ENCODE results near the gene TBC1D22A. TPM values are rescaled to one million over a fixed set of nuclear protein-coding genes. Genes with fewer than 3 reads are reported as not detected.

The TBC1D22A gene, protein sequence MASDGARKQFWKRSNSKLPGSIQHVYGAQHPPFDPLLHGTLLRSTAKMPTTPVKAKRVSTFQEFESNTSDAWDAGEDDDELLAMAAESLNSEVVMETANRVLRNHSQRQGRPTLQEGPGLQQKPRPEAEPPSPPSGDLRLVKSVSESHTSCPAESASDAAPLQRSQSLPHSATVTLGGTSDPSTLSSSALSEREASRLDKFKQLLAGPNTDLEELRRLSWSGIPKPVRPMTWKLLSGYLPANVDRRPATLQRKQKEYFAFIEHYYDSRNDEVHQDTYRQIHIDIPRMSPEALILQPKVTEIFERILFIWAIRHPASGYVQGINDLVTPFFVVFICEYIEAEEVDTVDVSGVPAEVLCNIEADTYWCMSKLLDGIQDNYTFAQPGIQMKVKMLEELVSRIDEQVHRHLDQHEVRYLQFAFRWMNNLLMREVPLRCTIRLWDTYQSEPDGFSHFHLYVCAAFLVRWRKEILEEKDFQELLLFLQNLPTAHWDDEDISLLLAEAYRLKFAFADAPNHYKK
- total RNA-seq = 10 to 100 TPM; 21.5 to 23.1 TPM

GRCh38 chr22:46762238-46763050 is at the start of gene TBC1D22A:
TSS of gene TBC1D22A (plus strand) at chr22:46762650. CDS start at chr22:46762787, 137 bp downstream.
- Histone ChIP-seq H3K27me3 (no peaks in the 10 kb centered on the region), H3K4me1 (peaks cover 43% of the 10 kb centered on the region), H3K9me3 (no peaks in the 10 kb centered on the region), H3K27ac (peak within 1 kb of the TSS; percentile 85 to 96 (median 94)), H3K4me3 (peak within 1 kb of the TSS; percentile 72 to 75), H3K36me3 (replicated peaks in 1 of 2; ENCODE audit: insufficient read depth in 1 of 2, low read depth in 2 of 2) (no peaks in the 10 kb centered on the region)
- ATAC-seq = peak; percentile 94
- TF ChIP-seq POLR2A (IDR thresholded peaks at IDR 0.05) = peak; percentile 97 to 99 (median 99)
- TF ChIP-seq, protein P1, sequence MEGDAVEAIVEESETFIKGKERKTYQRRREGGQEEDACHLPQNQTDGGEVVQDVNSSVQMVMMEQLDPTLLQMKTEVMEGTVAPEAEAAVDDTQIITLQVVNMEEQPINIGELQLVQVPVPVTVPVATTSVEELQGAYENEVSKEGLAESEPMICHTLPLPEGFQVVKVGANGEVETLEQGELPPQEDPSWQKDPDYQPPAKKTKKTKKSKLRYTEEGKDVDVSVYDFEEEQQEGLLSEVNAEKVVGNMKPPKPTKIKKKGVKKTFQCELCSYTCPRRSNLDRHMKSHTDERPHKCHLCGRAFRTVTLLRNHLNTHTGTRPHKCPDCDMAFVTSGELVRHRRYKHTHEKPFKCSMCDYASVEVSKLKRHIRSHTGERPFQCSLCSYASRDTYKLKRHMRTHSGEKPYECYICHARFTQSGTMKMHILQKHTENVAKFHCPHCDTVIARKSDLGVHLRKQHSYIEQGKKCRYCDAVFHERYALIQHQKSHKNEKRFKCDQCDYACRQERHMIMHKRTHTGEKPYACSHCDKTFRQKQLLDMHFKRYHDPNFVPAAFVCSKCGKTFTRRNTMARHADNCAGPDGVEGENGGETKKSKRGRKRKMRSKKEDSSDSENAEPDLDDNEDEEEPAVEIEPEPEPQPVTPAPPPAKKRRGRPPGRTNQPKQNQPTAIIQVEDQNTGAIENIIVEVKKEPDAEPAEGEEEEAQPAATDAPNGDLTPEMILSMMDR (IDR thresholded peaks at IDR 0.05) = peak in 3 of 7 experiments; percentile 15 to 40 (median 38)
- DNase-seq = peak; percentile 95
- intact Hi-C loops (cut with DNase I) = no loop called here
- WGBS, 2 donors = 0 to 1% methylated on average over 17 to 66 of the region's 66 CpGs

- Histone ChIP-seq H3K4me3 (no peak overlapping the region), H3K9me3 (no peaks in the 10 kb centered on the region), H3K4me1 (peaks cover 11% of the 10 kb centered on the region), H3K27ac (peak overlapping the region in 1 of 4 donors; percentile 34), H3K27me3 (no peaks in the 10 kb centered on the region), H3K36me3 (replicated peaks in 1 of 2; ENCODE audit: insufficient read depth in 1 of 2, low read depth in 2 of 2) (peaks cover 0 to 16% of the 10 kb centered on the region in 2 donors)
- intact Hi-C loops (cut with DNase I) = no loop called here
- 22 to 33% methylated on average over 4 of the region's 4 CpGs for WGBS, 2 donors
- no peak for DNase-seq
- no peak for TF ChIP-seq POLR2A (IDR thresholded peaks at IDR 0.05)
- TF ChIP-seq, protein P1 (IDR thresholded peaks at IDR 0.05) = no peak
- no peak for ATAC-seq
These were observed 47.9 kb upstream of the TBC1D22A start for GRCh38 chr22:46714550-46714949.

GRCh38 chr22:46719921-46720320 is 42.5 kb upstream of the TBC1D22A start:
- Histone ChIP-seq H3K4me3 (no peak overlapping the region), H3K36me3 (replicated peaks in 1 of 2; ENCODE audit: insufficient read depth in 1 of 2, low read depth in 2 of 2) (peaks cover 6% of the 10 kb centered on the region in 2 donors), H3K4me1 (peaks cover 2% of the 10 kb centered on the region), H3K9me3 (no peaks in the 10 kb centered on the region), H3K27ac (no peak overlapping the region), H3K27me3 (no peaks in the 10 kb centered on the region)
- ATAC-seq = no peak
- DNase-seq = no peak
- TF ChIP-seq, protein P1 (IDR thresholded peaks at IDR 0.05) = no peak
- no peak for TF ChIP-seq POLR2A (IDR thresholded peaks at IDR 0.05)
- intact Hi-C loops (cut with DNase I) = no loop called here
- WGBS, 2 donors = 91 to 92% methylated on average over 11 of the region's 11 CpGs

GRCh38 chr22:46721501-46722085 is 40.9 kb upstream of the TBC1D22A start:
- ATAC-seq (no peak), DNase-seq (no peak)
- TF ChIP-seq, protein P1 (IDR thresholded peaks at IDR 0.05) = no peak
- no peak for TF ChIP-seq POLR2A (IDR thresholded peaks at IDR 0.05)
- 86 to 94% methylated on average over 13 to 15 of the region's 16 CpGs for whole genome bisulfite sequencing, 2 donors
- no peaks in the 10 kb centered on the region for H3K27me3 ChIP-seq
- intact Hi-C loops (cut with DNase I) = no loop called here
- no peak overlapping the region for H3K4me3 ChIP-seq
- H3K4me1 ChIP-seq = peaks cover 16% of the 10 kb centered on the region
- H3K9me3 ChIP-seq = no peaks in the 10 kb centered on the region
- H3K27ac ChIP-seq = no peak overlapping the region
- peaks cover 6% of the 10 kb centered on the region in 2 donors for H3K36me3 ChIP-seq (replicated peaks in 1 of 2; ENCODE audit: insufficient read depth in 1 of 2, low read depth in 2 of 2)
